SH-SY5Y (cell line): ENCODE results near the gene ISL1.

ENCODE experiments used
- GATA2 ChIP-seq: IDR thresholded peaks from 2 replicates; pipeline ENCODE4 v1.6.1; 2011; ENCODE audit warnings: mild to moderate bottlenecking, low read depth, low read length
- GATA3 ChIP-seq: IDR thresholded peaks from 2 replicates; pipeline ENCODE4 v1.6.1; 2011; ENCODE audit warnings: low read depth, mild to moderate bottlenecking, low read length, moderate library complexity

DNA sequence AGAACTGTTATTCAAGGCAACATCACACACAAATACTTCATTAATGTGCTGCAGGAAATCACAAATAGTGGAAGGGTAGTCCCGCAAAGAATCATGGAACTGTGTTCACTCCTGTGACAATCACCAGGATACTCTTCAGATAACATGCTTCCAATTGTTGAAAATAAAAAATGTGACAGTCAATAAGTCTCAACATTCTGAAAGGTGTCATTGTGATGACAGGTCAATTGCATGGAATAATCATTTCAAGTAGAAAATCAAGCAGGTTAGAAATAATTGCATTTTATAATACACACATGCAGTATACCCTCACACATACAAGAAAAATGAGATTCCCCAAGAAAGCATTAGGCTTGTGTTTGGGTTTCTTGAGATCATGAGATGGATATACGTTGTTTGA, 46.4 kb upstream of the ISL1 start:
- TF ChIP-seq GATA2 (no peak), GATA3 (no peak)
